Gastrocnemius medialis (tissue), 4 donors: ENCODE measurements around the gene SMARCA1. TPM values are rescaled to one million over a fixed set of nuclear protein-coding genes. Genes with fewer than 3 reads are reported as not detected.
"Not testable (repeated sequence)": the region's sequence is repeated elsewhere in the genome, so short reads cannot be mapped to it uniquely, and the experiment has no call there.

Source experiments
- ATAC-seq, 2 donors: fragments of 150-250 bp; one replicate each; pipeline ENCODE4 v1.9.1; 2016
- DNase-seq, 2 donors: peaks; one replicate each; pipeline ENCODE4 v3.0.0-alpha.2; 2019
- H3K27ac ChIP-seq, 4 donors: fragments of 200-600 bp; sonication (generic); 1 replicate in 1 of 4; 2 replicates in 3 of 4; pipeline ENCODE4 v1.5.1; 2016 to 2018; ENCODE audit warnings: mild to moderate bottlenecking in 2 of 4, moderate library complexity in 1 of 4
- H3K27me3 ChIP-seq, 3 donors: fragments of 200-600 bp; sonication (generic) in 2 of 3; 1 replicate in 1 of 3; 2 replicates in 2 of 3; pipeline versions ENCODE4 v1.5.1 to v1.6.0; 2016 to 2019; ENCODE audit warnings: mild to moderate bottlenecking in 1 of 3, moderate library complexity in 1 of 3
- H3K36me3 ChIP-seq, 2 donors: fragments of 200-600 bp; sonication (generic) in 1 of 2; one replicate each; pipeline ENCODE4 v1.5.1; 2017 to 2018
- H3K4me1 ChIP-seq, 2 donors: fragments of 200-600 bp; sonication (generic) in 1 of 2; one replicate each; pipeline ENCODE4 v1.5.1; 2016 to 2017; ENCODE audit warnings: mild to moderate bottlenecking in 2 of 2
- H3K4me3 ChIP-seq, 4 donors: fragments of 200-600 bp; sonication (generic) in 3 of 4; 1 replicate in 1 of 4; 2 replicates in 3 of 4; pipeline ENCODE4 v1.5.1; 2016 to 2019; ENCODE audit warnings: mild to moderate bottlenecking in 2 of 4
- H3K9me3 ChIP-seq, 3 donors: fragments of 200-600 bp; sonication (generic) in 2 of 3; 1 replicate in 1 of 3; 2 replicates in 2 of 3; pipeline ENCODE4 v1.5.1; 2016 to 2019
- POLR2A ChIP-seq, 2 donors: fragments of 450-650 bp; IDR thresholded peaks; one replicate each; pipeline ENCODE4 v1.6.1; 2017; ENCODE audit warnings: antibody characterized with exemption in 2 of 2, mild to moderate bottlenecking in 2 of 2, moderate library complexity in 2 of 2
- in situ Hi-C, 4 donors: fragments of 200-750 bp; cut with MboI; loops; one replicate each; pipeline versions ENCODE4 v1.15.0 to v1.8.0; 2017; ENCODE audit warnings: low sequenced_read_pairs in 4 of 4
- intact Hi-C: fragments of 100-400 bp; cut with DNase I; formaldehyde crosslinking; loops from one replicate; pipeline ENCODE4 v1.15.1; 2023; ENCODE audit warnings: low total_unique reads
- total RNA-seq, 4 donors: library from RNA; depleted of rRNA; stranded (reverse); fragments of >200 nt; gene quantifications; one replicate each; pipeline versions ENCODE4 v1.1.0 to v1.2.3, GENCODE V29; 2016
- TF ChIP-seq, protein P1 (sequence below), 5 experiments: fragments of 450-650 bp in 3 of 5; fragments of 200-600 bp in 2 of 5; sonication (generic) in 2 of 5; IDR thresholded peaks in 4 of 5; conservative IDR thresholded peaks in 1 of 5; 1 replicate in 4 of 5; 2 replicates in 1 of 5; pipeline ENCODE4 v1.5.1; 2016 to 2019; ENCODE audit warnings: antibody characterized with exemption in 5 of 5, mild to moderate bottlenecking in 3 of 5, moderate library complexity in 3 of 5

SMARCA1 gene
- total RNA-seq, 4 donors from 2014 or later: 11.6 to 16.7 (median 15.9) TPM

DNA sequence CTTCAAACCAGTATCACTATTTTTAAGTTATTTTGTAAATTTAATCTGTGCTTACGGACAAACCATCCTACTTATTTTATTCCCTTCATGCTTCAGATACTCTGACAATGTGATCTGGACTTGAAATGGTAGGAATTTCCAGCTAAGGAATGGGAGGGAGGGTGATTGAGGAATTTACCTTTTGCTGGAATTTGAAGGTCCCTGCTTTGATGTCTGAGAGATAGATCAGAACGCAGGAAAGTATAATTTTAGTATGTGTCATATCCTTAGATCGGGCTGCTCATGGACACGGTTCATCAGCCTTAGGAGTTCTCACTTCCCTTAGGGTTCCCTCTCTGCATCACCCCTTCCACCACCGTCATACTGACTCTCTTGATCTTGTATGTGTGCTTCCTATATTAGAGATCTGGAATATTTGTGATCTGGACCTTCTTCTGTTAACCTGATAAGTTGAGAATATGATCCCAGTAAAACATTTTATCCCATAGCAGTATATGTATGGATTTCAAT, 33.6 kb upstream of the SMARCA1 start:
- Histone ChIP-seq H3K4me1 (peaks cover 7 to 11% of the 10 kb centered on the region in 2 donors), H3K4me3 (no peak overlapping the region), H3K36me3 (peaks cover 0 to 8% of the 10 kb centered on the region in 2 donors), H3K27me3 (no peaks in the 10 kb centered on the region), H3K27ac (no peak overlapping the region), H3K9me3 (no peaks in the 10 kb centered on the region)
- TF ChIP-seq POLR2A (IDR thresholded peaks at IDR 0.05): no peak
- TF ChIP-seq, protein P1, sequence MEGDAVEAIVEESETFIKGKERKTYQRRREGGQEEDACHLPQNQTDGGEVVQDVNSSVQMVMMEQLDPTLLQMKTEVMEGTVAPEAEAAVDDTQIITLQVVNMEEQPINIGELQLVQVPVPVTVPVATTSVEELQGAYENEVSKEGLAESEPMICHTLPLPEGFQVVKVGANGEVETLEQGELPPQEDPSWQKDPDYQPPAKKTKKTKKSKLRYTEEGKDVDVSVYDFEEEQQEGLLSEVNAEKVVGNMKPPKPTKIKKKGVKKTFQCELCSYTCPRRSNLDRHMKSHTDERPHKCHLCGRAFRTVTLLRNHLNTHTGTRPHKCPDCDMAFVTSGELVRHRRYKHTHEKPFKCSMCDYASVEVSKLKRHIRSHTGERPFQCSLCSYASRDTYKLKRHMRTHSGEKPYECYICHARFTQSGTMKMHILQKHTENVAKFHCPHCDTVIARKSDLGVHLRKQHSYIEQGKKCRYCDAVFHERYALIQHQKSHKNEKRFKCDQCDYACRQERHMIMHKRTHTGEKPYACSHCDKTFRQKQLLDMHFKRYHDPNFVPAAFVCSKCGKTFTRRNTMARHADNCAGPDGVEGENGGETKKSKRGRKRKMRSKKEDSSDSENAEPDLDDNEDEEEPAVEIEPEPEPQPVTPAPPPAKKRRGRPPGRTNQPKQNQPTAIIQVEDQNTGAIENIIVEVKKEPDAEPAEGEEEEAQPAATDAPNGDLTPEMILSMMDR (IDR thresholded peaks at IDR 0.05 in 4 of 5, conservative IDR thresholded peaks at IDR 0.05 in 1 of 5): no peak
- no peak for ATAC-seq
- intact Hi-C loops (no loop called here), in situ Hi-C loops (no loop called here)
- no peak for DNase-seq

DNA sequence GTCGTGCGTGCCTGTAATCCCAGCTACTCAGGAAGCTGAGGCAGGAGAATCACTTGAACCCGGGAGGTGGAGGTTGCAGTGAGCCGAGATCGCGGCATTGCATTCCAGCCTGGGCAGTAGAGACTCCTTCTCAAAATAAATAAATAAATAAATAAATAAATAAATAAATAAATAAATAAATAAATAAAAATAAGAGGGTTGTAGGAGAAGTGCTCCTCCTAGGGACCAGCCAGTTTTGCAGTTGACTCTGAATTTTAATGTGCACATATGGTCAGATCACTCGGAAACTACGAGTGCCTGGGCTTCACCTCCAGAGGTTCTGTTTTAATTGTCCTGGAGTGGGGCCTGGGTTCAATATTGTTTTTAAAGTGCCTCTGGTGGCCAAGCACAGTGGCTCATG, 31.5 kb upstream of the SMARCA1 start:
- in situ Hi-C loops, H3K4me1 ChIP-seq, H3K27ac ChIP-seq, H3K27me3 ChIP-seq, H3K9me3 ChIP-seq, ATAC-seq, H3K36me3 ChIP-seq, intact Hi-C loops, H3K4me3 ChIP-seq, DNase-seq: not testable (repeated sequence)

DNA sequence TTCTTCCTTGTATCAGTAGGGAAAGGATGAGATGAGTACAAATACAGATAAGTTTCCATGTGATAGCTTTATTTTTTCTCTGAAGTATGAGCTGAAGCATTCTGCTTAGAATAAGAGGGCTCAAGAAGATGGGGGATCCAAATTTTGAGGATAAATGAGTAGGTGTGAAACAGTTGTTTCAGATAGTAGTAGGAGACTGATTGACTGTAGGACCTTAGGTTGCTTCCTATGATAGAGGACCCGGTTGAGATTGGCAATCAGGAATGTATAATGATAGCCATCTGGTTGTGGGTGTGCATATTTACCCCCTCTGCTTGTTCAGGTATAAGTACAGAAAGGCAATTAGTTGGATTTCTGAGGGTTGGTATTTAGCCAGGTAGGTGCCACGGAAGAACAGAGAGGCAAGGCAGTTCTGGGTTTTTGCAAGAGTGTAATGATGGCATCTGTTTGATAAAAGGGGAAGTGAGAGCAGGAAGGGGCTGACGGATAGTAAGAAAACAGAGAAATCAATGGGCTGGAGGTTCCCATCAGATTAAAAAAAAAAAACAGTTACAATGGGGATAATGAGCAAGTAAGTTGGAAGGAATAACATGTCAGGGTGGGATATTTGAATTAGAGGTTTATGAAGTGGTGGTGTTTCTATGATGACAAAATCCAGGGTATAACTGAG, 30.5 kb upstream of the SMARCA1 start:
- no peaks in the 10 kb centered on the region for H3K27me3 ChIP-seq
- peaks cover 0 to 13% of the 10 kb centered on the region in 2 donors for H3K36me3 ChIP-seq
- DNase-seq: no peak
- ATAC-seq: no peak
- no peaks in the 10 kb centered on the region for H3K9me3 ChIP-seq
- intact Hi-C loops: no loop called here
- in situ Hi-C loops: no loop called here
- no peaks in the 10 kb centered on the region for H3K4me1 ChIP-seq
- no peak overlapping the region for H3K4me3 ChIP-seq
- H3K27ac ChIP-seq: no peak overlapping the region
- TF ChIP-seq, protein P1 (IDR thresholded peaks at IDR 0.05 in 4 of 5, conservative IDR thresholded peaks at IDR 0.05 in 1 of 5): no peak
- TF ChIP-seq POLR2A (IDR thresholded peaks at IDR 0.05): no peak

DNA sequence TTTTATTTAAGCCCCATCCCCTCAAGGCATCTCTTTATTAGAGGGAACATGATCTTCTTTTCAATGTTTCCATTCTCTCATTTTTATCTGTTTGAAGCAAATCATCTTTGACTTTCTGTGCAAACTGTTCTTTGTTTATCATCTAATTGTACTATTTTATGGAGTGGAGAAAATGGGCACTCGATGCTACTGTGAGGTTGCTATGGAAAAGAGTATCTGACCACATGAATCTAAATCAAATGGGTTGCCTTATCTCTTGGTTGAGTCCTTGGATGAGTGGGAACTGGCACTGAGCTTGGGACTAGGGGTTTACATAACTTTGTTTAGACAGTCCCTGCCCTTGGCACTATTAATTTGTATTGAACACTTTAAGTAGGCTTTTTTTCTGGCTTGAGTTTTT, 25.8 kb upstream of the SMARCA1 start:
- ATAC-seq: no peak
- TF ChIP-seq, protein P1 (IDR thresholded peaks at IDR 0.05 in 4 of 5, conservative IDR thresholded peaks at IDR 0.05 in 1 of 5): no peak
- TF ChIP-seq POLR2A (IDR thresholded peaks at IDR 0.05): no peak
- no peak for DNase-seq
- Histone ChIP-seq H3K4me1 (peaks cover 4 to 10% of the 10 kb centered on the region in 2 donors), H3K27me3 (no peaks in the 10 kb centered on the region), H3K36me3 (peaks cover 0 to 4% of the 10 kb centered on the region in 2 donors), H3K9me3 (no peaks in the 10 kb centered on the region), H3K4me3 (no peak overlapping the region), H3K27ac (no peak overlapping the region)
- intact Hi-C loops: no loop called here
- in situ Hi-C loops: no loop called here

DNA sequence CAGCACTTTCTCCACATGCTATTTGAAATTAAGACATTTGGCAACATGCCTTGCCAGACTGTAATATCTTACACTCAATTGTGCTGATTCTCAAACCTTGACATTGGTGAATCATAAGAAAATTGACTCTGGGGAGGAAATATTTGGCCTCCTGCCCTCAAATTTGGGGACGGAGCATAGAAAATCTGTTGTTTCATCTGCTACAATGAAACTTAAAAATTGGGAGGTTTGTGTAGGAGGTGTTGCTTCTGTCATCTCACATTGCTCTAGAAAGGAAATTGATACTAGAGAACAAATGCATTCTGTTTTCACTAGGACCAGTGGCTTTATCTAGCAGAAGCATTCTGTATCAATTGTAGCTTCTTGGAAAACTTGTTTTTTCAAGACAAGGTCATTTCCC, 22.1 kb upstream of the SMARCA1 start:
- peaks cover 0 to 4% of the 10 kb centered on the region in 2 donors for H3K36me3 ChIP-seq
- DNase-seq (no peak), ATAC-seq (no peak)
- no peaks in the 10 kb centered on the region for H3K27me3 ChIP-seq
- in situ Hi-C loops (no loop called here), intact Hi-C loops (no loop called here)
- H3K4me3 ChIP-seq: no peak overlapping the region
- TF ChIP-seq, protein P1 (IDR thresholded peaks at IDR 0.05 in 4 of 5, conservative IDR thresholded peaks at IDR 0.05 in 1 of 5): no peak
- TF ChIP-seq POLR2A (IDR thresholded peaks at IDR 0.05): no peak
- peaks cover 6 to 21% of the 10 kb centered on the region in 2 donors for H3K4me1 ChIP-seq
- peak overlapping the region; percentile 15 to 91 (median 60) for H3K27ac ChIP-seq
- no peaks in the 10 kb centered on the region for H3K9me3 ChIP-seq
